ENCODE results near the gene KRTAP1-4. TPM values are rescaled to one million over a fixed set of nuclear protein-coding genes. Genes with fewer than 3 reads are reported as not detected.

KRTAP1-4 gene
- total RNA-seq, 1 donor from 2014 or later: not detected

- intact Hi-C loops (cut with micrococcal nuclease): no loop called here
- CTCF ChIA-PET: no interaction called here
- H3K36me3 Mint-ChIP-seq (ENCODE audit: low read depth): no peaks in the 10 kb centered on the region
- TF ChIP-seq CTCF (IDR thresholded peaks at IDR 0.05): no peak
- no peaks in the 10 kb centered on the region for H3K9me3 Mint-ChIP-seq
- no peak overlapping the region for H3K4me3 Mint-ChIP-seq
- peaks cover 7% of the 10 kb centered on the region for H3K27me3 Mint-ChIP-seq
- H3K4me1 Mint-ChIP-seq: no peaks in the 10 kb centered on the region
- H3K27ac Mint-ChIP-seq: no peak overlapping the region
- no peak for ATAC-seq (ENCODE audit: low read depth)
- no peak for DNase-seq
- POLR2A ChIA-PET: no interaction called here
Observed at GRCh38 chr17:41013181-41013580, 16.8 kb downstream of the KRTAP1-4 start.

- no peak for DNase-seq
- no peak overlapping the region for H3K27ac Mint-ChIP-seq
- H3K27me3 Mint-ChIP-seq: peaks cover 5% of the 10 kb centered on the region
- no peak for ATAC-seq (ENCODE audit: low read depth)
- TF ChIP-seq CTCF (IDR thresholded peaks at IDR 0.05): no peak
- no peak overlapping the region for H3K4me3 Mint-ChIP-seq
- H3K36me3 Mint-ChIP-seq (ENCODE audit: low read depth): no peaks in the 10 kb centered on the region
- intact Hi-C loops (cut with micrococcal nuclease): no loop called here
- POLR2A ChIA-PET: no interaction called here
- no peaks in the 10 kb centered on the region for H3K9me3 Mint-ChIP-seq
- H3K4me1 Mint-ChIP-seq: no peaks in the 10 kb centered on the region
- CTCF ChIA-PET: no interaction called here
Observed at GRCh38 chr17:41012326-41013120, 17.5 kb downstream of the KRTAP1-4 start.

- Mint-ChIP-seq H3K9me3 (no peaks in the 10 kb centered on the region), H3K4me1 (no peaks in the 10 kb centered on the region), H3K36me3 (ENCODE audit: low read depth) (no peaks in the 10 kb centered on the region), H3K27me3 (peaks cover 9% of the 10 kb centered on the region), H3K4me3 (no peak overlapping the region), H3K27ac (no peak overlapping the region)
- no peak for TF ChIP-seq CTCF (IDR thresholded peaks at IDR 0.05)
- POLR2A ChIA-PET: no interaction called here
- ATAC-seq (ENCODE audit: low read depth): no peak
- no peak for DNase-seq
- intact Hi-C loops (cut with micrococcal nuclease): no loop called here
- CTCF ChIA-PET: no interaction called here
Observed at GRCh38 chr17:41010441-41010840, 19.6 kb downstream of the KRTAP1-4 start.

GRCh38 chr17:41009936-41010335 is 20.1 kb downstream of the KRTAP1-4 start:
- DNase-seq: no peak
- TF ChIP-seq CTCF (IDR thresholded peaks at IDR 0.05): no peak
- Mint-ChIP-seq H3K27me3 (peaks cover 9% of the 10 kb centered on the region), H3K4me3 (no peak overlapping the region), H3K4me1 (no peaks in the 10 kb centered on the region), H3K27ac (no peak overlapping the region), H3K36me3 (ENCODE audit: low read depth) (no peaks in the 10 kb centered on the region), H3K9me3 (no peaks in the 10 kb centered on the region)
- intact Hi-C loops (cut with micrococcal nuclease): no loop called here
- POLR2A ChIA-PET: no interaction called here
- CTCF ChIA-PET: no interaction called here
- no peak for ATAC-seq (ENCODE audit: low read depth)

- Mint-ChIP-seq H3K4me1 (no peaks in the 10 kb centered on the region), H3K27ac (no peak overlapping the region), H3K27me3 (peaks cover 12% of the 10 kb centered on the region), H3K9me3 (no peaks in the 10 kb centered on the region), H3K4me3 (no peak overlapping the region), H3K36me3 (ENCODE audit: low read depth) (no peaks in the 10 kb centered on the region)
- POLR2A ChIA-PET: no interaction called here
- ATAC-seq (ENCODE audit: low read depth): no peak
- intact Hi-C loops (cut with micrococcal nuclease): no loop called here
- TF ChIP-seq CTCF (IDR thresholded peaks at IDR 0.05): no peak
- DNase-seq: no peak
- CTCF ChIA-PET: no interaction called here
Observed at GRCh38 chr17:41009301-41009760, 20.7 kb downstream of the KRTAP1-4 start.
